Colonic mucosa (tissue), 4 donors: Measurements from ENCODE around the gene PSME3IP1. TPM values are rescaled to one million over a fixed set of nuclear protein-coding genes. Genes with fewer than 3 reads are reported as not detected.

Experiments used
- DNase-seq: peaks from one replicate; pipeline ENCODE4 v3.0.0-alpha.2; 2020
- H3K27ac ChIP-seq: fragments of 200-600 bp; one replicate; pipeline ENCODE4 v1.8.0; 2021
- H3K27me3 ChIP-seq: fragments of 200-600 bp; one replicate; pipeline ENCODE4 v1.8.0; 2021
- H3K36me3 ChIP-seq: fragments of 200-600 bp; one replicate; pipeline ENCODE4 v1.8.0; 2021
- H3K4me1 ChIP-seq: fragments of 200-600 bp; one replicate; pipeline ENCODE4 v1.8.0; 2021; ENCODE audit warnings: mild to moderate bottlenecking
- H3K4me3 ChIP-seq: fragments of 200-600 bp; one replicate; pipeline ENCODE4 v1.8.0; 2021
- H3K9ac ChIP-seq, 2 donors: one replicate each; pipeline ENCODE4 v1.7.0; 2013; ENCODE audit warnings: control low read depth in 2 of 2, low read depth in 2 of 2, low read length in 2 of 2
- H3K9me3 ChIP-seq: fragments of 200-600 bp; one replicate; pipeline ENCODE4 v1.8.0; 2021
- CTCF ChIP-seq: fragments of 200-600 bp; IDR thresholded peaks from one replicate; pipeline ENCODE4 v1.8.0; 2022; ENCODE audit warnings: antibody characterized with exemption, mild to moderate bottlenecking
- intact Hi-C: fragments of 100-400 bp; cut with DNase I; formaldehyde crosslinking; loops from one replicate; pipeline ENCODE4 v1.14.1; 2022
- total RNA-seq, 2 donors: library from RNA; stranded (reverse); fragmentation: NEBNext Ultra II Directional in 1 of 2; extraction: Animal tissue kit (Norgen Biotek cat#: 25700) in 1 of 2; gene quantifications; one replicate each; pipeline ENCODE4 v1.2.1, GENCODE V29; 2021
- donor health status: healthy.
- donor health status: DM: no; HTN: no; CAD: no.
- donor health status: DM: no; HTN: no; CAD: no.

Gene PSME3IP1
- total RNA-seq: 100 to 1,000 TPM in 1 of 2 donors, 10 to 100 TPM in 1; 80.9 to 108 TPM

- intact Hi-C loops: loop anchor here (10.0 kb wide), 1 partner anchor 251 kb away; the partner anchor contains the start of gene HERPUD1
- H3K4me1 ChIP-seq: peaks cover 4% of the 10 kb centered on the region
Measured at GRCh38 chr16:57185945-57186871, at the start of gene PSME3IP1, which contains the start of gene RSPRY1. PSME3IP1 (minus strand) TSS chr16:57186039; CDS start chr16:57173854, 12,185 bp downstream. RSPRY1 (plus strand) TSS chr16:57186329; CDS start chr16:57204659, 18,330 bp downstream.

GRCh38 chr16:57235128-57236021, 49.5 kb upstream of the PSME3IP1 start:
- H3K9me3 ChIP-seq: no peaks in the 10 kb centered on the region
- peaks cover 4% of the 10 kb centered on the region for H3K36me3 ChIP-seq
- no peak overlapping the region for H3K27ac ChIP-seq
- no peak overlapping the region for H3K4me3 ChIP-seq
- no peak for DNase-seq
- intact Hi-C loops: no loop called here
- H3K4me1 ChIP-seq: no peaks in the 10 kb centered on the region
- H3K9ac ChIP-seq: no peak overlapping the region
- TF ChIP-seq CTCF: no peak
- H3K27me3 ChIP-seq: no peaks in the 10 kb centered on the region

More at GRCh38 chr16:57185945-57186871, at the start of gene PSME3IP1, which contains the start of gene RSPRY1:
- Histone ChIP-seq H3K9me3 (no peaks in the 10 kb centered on the region), H3K4me3 (peak within 1 kb of the TSS; percentile 95), H3K27ac (peak within 1 kb of the TSS; percentile 93), H3K27me3 (no peaks in the 10 kb centered on the region), H3K36me3 (no peaks in the 10 kb centered on the region), H3K9ac (peak within 1 kb of the TSS; percentile 89 to 96)
- peak; percentile 99 for DNase-seq
- no peak for TF ChIP-seq CTCF

GRCh38 chr16:57234707-57235092, 48.9 kb upstream of the PSME3IP1 start:
- peaks cover 4% of the 10 kb centered on the region for H3K36me3 ChIP-seq
- intact Hi-C loops: no loop called here

GRCh38 chr16:57233944-57234706, 48.3 kb upstream of the PSME3IP1 start:
- intact Hi-C loops: no loop called here
- no peak for TF ChIP-seq CTCF
- H3K27me3 ChIP-seq: no peaks in the 10 kb centered on the region
- no peak overlapping the region for H3K27ac ChIP-seq
- no peak overlapping the region for H3K9ac ChIP-seq
- H3K4me1 ChIP-seq: no peaks in the 10 kb centered on the region
- peaks cover 4% of the 10 kb centered on the region for H3K36me3 ChIP-seq
- no peaks in the 10 kb centered on the region for H3K9me3 ChIP-seq
- no peak for DNase-seq
- H3K4me3 ChIP-seq: no peak overlapping the region

More at GRCh38 chr16:57234707-57235092, 48.9 kb upstream of the PSME3IP1 start:
- Histone ChIP-seq H3K27me3 (no peaks in the 10 kb centered on the region), H3K4me3 (no peak overlapping the region), H3K9ac (no peak overlapping the region), H3K27ac (no peak overlapping the region), H3K4me1 (no peaks in the 10 kb centered on the region), H3K9me3 (no peaks in the 10 kb centered on the region)
- DNase-seq: no peak
- no peak for TF ChIP-seq CTCF
